Fibroblast of skin of abdomen (primary cell): Measurements from ENCODE around the gene RPS21. TPM values are rescaled to one million over a fixed set of nuclear protein-coding genes. Genes with fewer than 3 reads are reported as not detected.

ENCODE experiments used
- DNase-seq: peaks from one replicate; pipeline ENCODE4 v3.0.0-alpha.2; 2013
- polyA plus RNA-seq, 2 experiments: library from polyadenylated mRNA; unstranded; fragments of 120-200 nt; gene quantifications; one replicate each; pipeline ENCODE4 v1.2.1, GENCODE V29; 2013; ENCODE audit not compliant: insufficient read length in 2 of 2

RPS21 gene
- polyA plus RNA-seq (2013, experiment 1 of 2; ENCODE audit: insufficient read length), result 959 TPM
- polyA plus RNA-seq (2013, experiment 2 of 2; ENCODE audit: insufficient read length), result 996 TPM

- DNase-seq, result peak; percentile 89
These were observed at the start of gene RPS21 for GRCh38 chr20:62386383-62387218. Gene RPS21 (plus strand): TSS chr20:62387103. CDS start chr20:62387339, 236 bp downstream.

GRCh38 chr20:62337558-62338293 is 49.2 kb upstream of the RPS21 start:
- no peak for DNase-seq

- DNase-seq, result no peak
These were observed 48.6 kb upstream of the RPS21 start for GRCh38 chr20:62338294-62338620.

- DNase-seq, result no peak
These were observed 47.2 kb upstream of the RPS21 start for GRCh38 chr20:62339647-62340062.

GRCh38 chr20:62342910-62343309 is 44.0 kb upstream of the RPS21 start:
- DNase-seq, result no peak

- no peak for DNase-seq
These were observed 42.8 kb upstream of the RPS21 start for GRCh38 chr20:62344092-62344491.

- no peak for DNase-seq
These were observed 42.1 kb upstream of the RPS21 start for GRCh38 chr20:62344782-62345181.

GRCh38 chr20:62345681-62346370 is 41.1 kb upstream of the RPS21 start:
- no peak for DNase-seq

- no peak for DNase-seq
These were observed 40.3 kb upstream of the RPS21 start for GRCh38 chr20:62346398-62347150.

- DNase-seq, result no peak
These were observed 39.8 kb upstream of the RPS21 start for GRCh38 chr20:62347151-62347404.

- DNase-seq, result no peak
These were observed 39.5 kb upstream of the RPS21 start for GRCh38 chr20:62347445-62347844.

GRCh38 chr20:62348604-62349003 is 38.3 kb upstream of the RPS21 start:
- DNase-seq, result no peak

GRCh38 chr20:62349556-62350097 is 37.3 kb upstream of the RPS21 start:
- no peak for DNase-seq

- no peak for DNase-seq
These were observed 36.7 kb upstream of the RPS21 start for GRCh38 chr20:62350098-62350628.

- DNase-seq, result no peak
These were observed 36.1 kb upstream of the RPS21 start for GRCh38 chr20:62350629-62351422.

GRCh38 chr20:62351469-62352401 is 35.2 kb upstream of the RPS21 start:
- DNase-seq, result no peak

- DNase-seq, result no peak
These were observed 34.3 kb upstream of the RPS21 start for GRCh38 chr20:62352402-62353288.

GRCh38 chr20:62353289-62354030 is 33.4 kb upstream of the RPS21 start:
- no peak for DNase-seq
